Nephron progenitor cell (in vitro differentiated cells): ENCODE results near the gene FOXC1.

Source experiments
- DNase-seq: peaks from one replicate; pipeline ENCODE4 v3.0.0; 2021
- H3K27ac Mint-ChIP-seq: 2 replicates; pipeline ENCODE4 v1.8.0; 2021; ENCODE audit warnings: mild to moderate bottlenecking, moderate library complexity, mixed read lengths
- H3K27me3 Mint-ChIP-seq: 2 replicates; pipeline ENCODE4 v1.8.0; 2021; ENCODE audit warnings: mild to moderate bottlenecking, low read depth, mixed read lengths; ENCODE audit not compliant: poor library complexity
- H3K36me3 Mint-ChIP-seq: 2 replicates; pipeline ENCODE4 v1.8.0; 2021; ENCODE audit warnings: low read depth, mixed read lengths
- H3K4me1 Mint-ChIP-seq: 2 replicates; pipeline ENCODE4 v1.8.0; 2021; ENCODE audit warnings: mixed read lengths
- H3K4me3 Mint-ChIP-seq: 2 replicates; pipeline ENCODE4 v1.8.0; 2021; ENCODE audit warnings: mild to moderate bottlenecking, moderate library complexity, mixed read lengths
- H3K9me3 Mint-ChIP-seq: 2 replicates; pipeline ENCODE4 v1.8.0; 2021; ENCODE audit warnings: mild to moderate bottlenecking, moderate library complexity, mixed read lengths
- TF ChIP-seq, protein P1 (sequence below): fragments of 200-600 bp; sonication (generic); IDR thresholded peaks from 2 replicates; pipeline ENCODE4 v1.5.0; 2021; ENCODE audit warnings: antibody characterized with exemption

Gene FOXC1

DNA sequence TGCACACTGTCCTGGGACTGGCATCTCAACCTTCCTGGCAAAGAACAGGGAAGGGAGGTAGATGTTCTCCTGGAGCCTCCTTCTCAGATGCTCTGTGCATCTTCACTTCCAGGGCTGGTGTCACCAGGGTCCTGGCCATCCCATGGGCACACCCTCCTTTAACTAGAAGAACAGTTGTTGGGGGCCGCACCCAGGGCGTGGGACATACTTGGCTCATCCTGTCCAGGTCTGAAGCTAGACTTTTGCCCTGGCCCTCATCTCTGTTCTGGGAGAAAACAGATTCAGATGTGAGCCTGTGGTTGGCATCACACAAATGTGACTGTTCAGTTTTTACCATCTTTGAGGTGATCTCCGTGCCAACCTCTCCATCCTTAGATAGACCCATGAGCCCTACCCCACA is 41.6 kb downstream of the FOXC1 start:
- H3K4me3 Mint-ChIP-seq, result no peak overlapping the region
- peaks cover 23% of the 10 kb centered on the region for H3K4me1 Mint-ChIP-seq
- peaks cover 22% of the 10 kb centered on the region for H3K36me3 Mint-ChIP-seq
- no peak overlapping the region for H3K27ac Mint-ChIP-seq
- no peak for DNase-seq
- TF ChIP-seq, protein P1, sequence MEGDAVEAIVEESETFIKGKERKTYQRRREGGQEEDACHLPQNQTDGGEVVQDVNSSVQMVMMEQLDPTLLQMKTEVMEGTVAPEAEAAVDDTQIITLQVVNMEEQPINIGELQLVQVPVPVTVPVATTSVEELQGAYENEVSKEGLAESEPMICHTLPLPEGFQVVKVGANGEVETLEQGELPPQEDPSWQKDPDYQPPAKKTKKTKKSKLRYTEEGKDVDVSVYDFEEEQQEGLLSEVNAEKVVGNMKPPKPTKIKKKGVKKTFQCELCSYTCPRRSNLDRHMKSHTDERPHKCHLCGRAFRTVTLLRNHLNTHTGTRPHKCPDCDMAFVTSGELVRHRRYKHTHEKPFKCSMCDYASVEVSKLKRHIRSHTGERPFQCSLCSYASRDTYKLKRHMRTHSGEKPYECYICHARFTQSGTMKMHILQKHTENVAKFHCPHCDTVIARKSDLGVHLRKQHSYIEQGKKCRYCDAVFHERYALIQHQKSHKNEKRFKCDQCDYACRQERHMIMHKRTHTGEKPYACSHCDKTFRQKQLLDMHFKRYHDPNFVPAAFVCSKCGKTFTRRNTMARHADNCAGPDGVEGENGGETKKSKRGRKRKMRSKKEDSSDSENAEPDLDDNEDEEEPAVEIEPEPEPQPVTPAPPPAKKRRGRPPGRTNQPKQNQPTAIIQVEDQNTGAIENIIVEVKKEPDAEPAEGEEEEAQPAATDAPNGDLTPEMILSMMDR, result no peak
- no peaks in the 10 kb centered on the region for H3K9me3 Mint-ChIP-seq
- H3K27me3 Mint-ChIP-seq, result peaks cover 7% of the 10 kb centered on the region

DNA sequence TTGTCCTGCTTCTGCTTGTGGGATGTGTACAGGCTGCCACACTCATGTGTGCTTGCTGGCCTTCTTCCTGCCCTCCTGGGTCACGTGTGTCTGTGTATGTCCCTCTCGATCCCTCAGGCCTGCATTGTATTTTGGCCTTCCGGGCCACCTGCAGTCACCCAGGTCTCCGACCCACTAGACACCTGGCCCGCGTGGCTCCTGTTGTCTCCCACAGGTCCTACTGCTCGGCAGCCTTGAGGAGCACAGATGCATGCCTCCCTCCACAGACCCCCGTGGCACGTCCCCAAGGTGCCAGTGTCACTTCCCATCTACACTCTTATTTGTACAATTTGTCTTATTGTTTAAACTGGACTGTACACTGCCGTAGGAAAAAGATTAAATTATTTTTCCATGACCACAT is 43.1 kb downstream of the FOXC1 start:
- TF ChIP-seq, protein P1, result no peak
- peaks cover 22% of the 10 kb centered on the region for H3K36me3 Mint-ChIP-seq
- no peak for DNase-seq
- no peak overlapping the region for H3K4me3 Mint-ChIP-seq
- peaks cover 37% of the 10 kb centered on the region for H3K4me1 Mint-ChIP-seq
- no peak overlapping the region for H3K27ac Mint-ChIP-seq
- peaks cover 3% of the 10 kb centered on the region for H3K27me3 Mint-ChIP-seq
- H3K9me3 Mint-ChIP-seq, result no peaks in the 10 kb centered on the region

DNA sequence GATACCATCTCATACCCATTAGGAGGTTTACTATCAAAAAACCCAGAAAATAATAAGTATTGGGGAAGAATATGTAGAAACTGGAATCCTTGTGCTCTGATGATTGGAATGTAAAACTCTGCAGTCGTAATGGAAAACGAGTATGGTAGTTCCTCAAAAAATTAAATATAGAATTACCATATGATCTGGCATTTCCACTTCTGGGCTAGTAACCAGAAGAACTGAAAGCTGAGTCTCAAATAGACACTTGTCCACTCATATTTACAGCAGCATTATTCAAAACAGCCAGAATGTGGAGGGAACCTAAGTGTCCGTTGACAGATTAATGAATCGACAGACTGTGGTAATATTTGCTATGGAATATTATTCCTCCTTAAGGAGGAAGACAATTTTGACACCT is 44.3 kb downstream of the FOXC1 start:
- H3K4me3 Mint-ChIP-seq, result no peak overlapping the region
- no peak overlapping the region for H3K27ac Mint-ChIP-seq
- H3K4me1 Mint-ChIP-seq, result peaks cover 37% of the 10 kb centered on the region
- H3K9me3 Mint-ChIP-seq, result no peaks in the 10 kb centered on the region
- peaks cover 3% of the 10 kb centered on the region for H3K27me3 Mint-ChIP-seq
- H3K36me3 Mint-ChIP-seq, result peaks cover 26% of the 10 kb centered on the region
- TF ChIP-seq, protein P1, result no peak
- DNase-seq, result no peak

DNA sequence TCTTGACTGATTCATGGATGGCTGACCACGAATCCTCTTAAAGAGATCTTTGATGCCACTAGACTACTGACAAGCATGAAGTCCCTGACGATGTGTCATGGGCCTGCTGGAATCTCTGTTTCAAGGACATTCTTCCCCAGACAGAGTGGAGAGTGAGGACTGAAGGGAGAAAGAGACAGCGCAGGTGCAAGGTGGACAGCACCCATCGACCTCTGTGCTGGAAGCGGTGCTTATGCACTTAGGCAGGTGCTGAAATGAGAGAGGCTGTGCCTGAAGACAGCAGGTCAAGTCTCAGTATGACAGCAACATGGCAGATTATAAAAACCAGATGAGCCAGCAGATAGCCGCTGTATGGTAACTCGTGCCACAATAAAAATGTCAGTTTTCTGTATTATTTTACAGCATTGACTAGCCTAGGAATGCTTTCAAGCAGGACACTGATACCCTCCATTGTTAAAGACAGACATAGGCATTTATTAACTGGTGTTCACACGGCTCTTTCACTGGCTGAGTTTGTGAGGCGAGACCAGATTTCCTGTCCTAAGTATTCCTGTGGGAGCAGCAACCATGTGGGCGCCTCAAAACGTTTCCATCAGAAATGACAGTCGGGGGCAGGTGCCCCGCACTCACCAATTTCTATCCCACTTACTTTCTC is 47.5 kb downstream of the FOXC1 start:
- peaks cover 39% of the 10 kb centered on the region for H3K36me3 Mint-ChIP-seq
- TF ChIP-seq, protein P1, result no peak
- no peaks in the 10 kb centered on the region for H3K9me3 Mint-ChIP-seq
- H3K4me3 Mint-ChIP-seq, result peak overlapping the region; percentile 39
- H3K27ac Mint-ChIP-seq, result peak overlapping the region; percentile 96
- DNase-seq, result peak; percentile 45
- H3K4me1 Mint-ChIP-seq, result peaks cover 33% of the 10 kb centered on the region
- H3K27me3 Mint-ChIP-seq, result peaks cover 6% of the 10 kb centered on the region

DNA sequence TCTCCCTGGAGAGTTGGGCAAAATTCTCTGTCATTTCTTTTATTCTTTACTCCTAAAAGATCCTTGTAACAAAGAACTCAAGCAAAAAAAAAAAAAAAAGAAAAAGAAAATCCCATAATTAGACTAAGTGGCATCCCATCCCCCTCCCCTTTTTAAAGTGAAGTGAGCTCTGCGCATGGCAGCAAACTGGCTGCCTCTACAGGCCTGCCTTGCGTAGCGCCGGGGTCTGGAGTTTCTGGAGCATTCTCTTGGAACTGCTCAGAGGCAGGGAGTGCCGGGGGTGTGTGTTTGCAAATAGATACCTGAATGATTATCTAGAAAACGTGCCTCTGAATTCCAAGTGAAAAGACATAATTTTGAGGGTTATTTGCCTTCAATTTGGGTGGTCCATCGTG is 48.1 kb downstream of the FOXC1 start:
- peaks cover 6% of the 10 kb centered on the region for H3K27me3 Mint-ChIP-seq
- peak overlapping the region; percentile 69 for H3K27ac Mint-ChIP-seq
- DNase-seq, result peak; percentile 32
- H3K9me3 Mint-ChIP-seq, result no peaks in the 10 kb centered on the region
- TF ChIP-seq, protein P1, result no peak
- peak overlapping the region; percentile 32 for H3K4me3 Mint-ChIP-seq
- peaks cover 35% of the 10 kb centered on the region for H3K4me1 Mint-ChIP-seq
- peaks cover 39% of the 10 kb centered on the region for H3K36me3 Mint-ChIP-seq
